ENCODE measurements around the gene ASS1. TPM values are rescaled to one million over a fixed set of nuclear protein-coding genes. Genes with fewer than 3 reads are reported as not detected.

Gene ASS1
- total RNA-seq, 1 experiment from 2014 or later = 26.2 TPM

DNA sequence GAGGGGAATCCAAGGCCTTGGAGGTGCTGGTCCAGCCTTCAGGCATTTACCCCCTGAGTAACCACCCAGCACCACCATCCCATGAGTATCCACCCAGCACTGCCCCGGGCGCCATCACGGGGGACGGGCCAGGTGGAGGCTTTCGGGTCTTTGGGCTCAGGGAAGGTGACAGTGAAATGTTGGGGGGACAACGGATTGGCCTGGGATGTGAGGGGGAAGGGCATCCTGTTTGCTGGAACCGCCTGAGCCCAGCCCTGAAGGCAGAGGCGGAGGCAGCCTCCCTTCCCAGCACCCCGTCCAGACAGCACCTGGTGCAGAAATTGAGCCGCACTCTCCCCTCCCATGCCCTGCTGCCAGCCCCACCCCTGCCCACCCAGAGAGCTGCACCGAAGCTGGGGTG, 17.0 kb downstream of the ASS1 start:
- ATAC-seq (peak; percentile 40; the same call in 1 of the 2 replicates), DNase-seq (ENCODE audit: low read depth, low spot score) (no peak)
- no peak for TF ChIP-seq POLR2AphosphoS5 (IDR thresholded peaks at IDR 0.05; ENCODE audit: low read depth, low read length)
- no peak overlapping the region for H3K4me3 ChIP-seq (ENCODE audit: low read depth in 2 of 2, low read length in 2 of 2)
- intact Hi-C loops (cut with micrococcal nuclease; ENCODE audit: unreplicated experiment) (no loop called here), in situ Hi-C loops (cut with HindIII; ENCODE audit: low pct_unique_long_range_greater_than_20kb, low sequenced_read_pairs) (no loop called here)
- H3K4me1 ChIP-seq (ENCODE audit: control insufficient read depth, insufficient read depth, low read length) = no peaks in the 10 kb centered on the region
- H3K27me3 ChIP-seq (ENCODE audit: control insufficient read depth, insufficient read depth, low read length) = no peaks in the 10 kb centered on the region
- no peaks in the 10 kb centered on the region for H3K36me3 ChIP-seq (ENCODE audit: control insufficient read depth, insufficient read depth, low read length)
- no peaks in the 10 kb centered on the region for H3K9me3 ChIP-seq (ENCODE audit: control insufficient read depth, insufficient read depth, low read depth, low read length)
- POLR2A ChIA-PET = no interaction called here
- H3K27ac ChIP-seq (ENCODE audit: low read length) = no peak overlapping the region
- CTCF ChIA-PET = interaction anchor here (0.6 kb wide), 1 partner anchor 270 kb away, joined by 3 read pairs; no protein-coding TSS in a partner anchor
- no TSS peak for BruUV-seq (replicated peaks)

DNA sequence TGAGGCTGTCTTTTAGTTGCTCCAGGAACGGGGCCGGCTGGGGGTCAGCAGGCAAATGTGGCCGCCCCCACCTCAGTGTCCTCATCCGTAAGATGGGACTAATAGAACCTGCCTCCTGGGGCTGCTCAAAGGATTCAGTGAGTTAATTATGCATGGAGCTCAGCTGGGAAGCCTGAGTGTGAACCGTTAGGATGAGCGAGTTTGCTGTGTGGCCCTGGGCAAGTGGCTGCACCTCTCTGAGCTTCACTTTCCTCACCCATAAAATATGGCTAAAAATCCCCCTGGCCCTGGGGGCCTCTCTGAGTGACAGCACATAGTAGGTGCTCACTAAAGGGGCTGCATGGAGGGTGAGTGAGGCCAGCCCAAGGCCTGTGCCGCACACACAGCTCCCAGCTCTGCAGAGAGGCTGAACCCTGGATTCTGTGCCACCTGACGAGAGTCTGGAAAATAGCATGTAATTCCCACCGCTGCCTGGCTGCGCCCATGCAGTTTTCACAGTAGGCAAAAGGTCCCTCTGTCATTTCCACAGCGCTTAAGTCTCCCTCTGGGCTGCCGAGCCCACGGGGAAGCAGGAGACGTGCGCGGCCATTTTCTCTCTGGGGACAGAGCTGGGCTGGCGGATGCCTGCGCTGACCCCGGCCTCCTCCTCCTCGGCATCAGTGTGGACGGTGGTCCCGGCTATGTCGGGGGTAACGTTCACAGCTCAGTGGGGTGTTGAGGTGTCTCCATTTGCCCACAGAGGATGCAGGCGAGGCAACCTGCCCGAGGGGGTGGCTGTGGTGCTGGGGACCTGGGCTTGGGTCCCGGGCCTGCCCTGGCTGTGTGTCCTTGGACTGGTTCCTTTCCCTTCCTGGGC, 18.2 kb downstream of the ASS1 start:
- Histone ChIP-seq H3K27ac (ENCODE audit: low read length) (no peak overlapping the region), H3K36me3 (ENCODE audit: control insufficient read depth, insufficient read depth, low read length) (no peaks in the 10 kb centered on the region), H3K4me1 (ENCODE audit: control insufficient read depth, insufficient read depth, low read length) (no peaks in the 10 kb centered on the region), H3K27me3 (ENCODE audit: control insufficient read depth, insufficient read depth, low read length) (no peaks in the 10 kb centered on the region), H3K4me3 (ENCODE audit: low read depth in 2 of 2, low read length in 2 of 2) (no peak overlapping the region), H3K9me3 (ENCODE audit: control insufficient read depth, insufficient read depth, low read depth, low read length) (no peaks in the 10 kb centered on the region)
- in situ Hi-C loops (cut with HindIII; ENCODE audit: low pct_unique_long_range_greater_than_20kb, low sequenced_read_pairs) (no loop called here), intact Hi-C loops (cut with micrococcal nuclease; ENCODE audit: unreplicated experiment) (no loop called here)
- POLR2A ChIA-PET = no interaction called here
- TF ChIP-seq, protein P1, sequence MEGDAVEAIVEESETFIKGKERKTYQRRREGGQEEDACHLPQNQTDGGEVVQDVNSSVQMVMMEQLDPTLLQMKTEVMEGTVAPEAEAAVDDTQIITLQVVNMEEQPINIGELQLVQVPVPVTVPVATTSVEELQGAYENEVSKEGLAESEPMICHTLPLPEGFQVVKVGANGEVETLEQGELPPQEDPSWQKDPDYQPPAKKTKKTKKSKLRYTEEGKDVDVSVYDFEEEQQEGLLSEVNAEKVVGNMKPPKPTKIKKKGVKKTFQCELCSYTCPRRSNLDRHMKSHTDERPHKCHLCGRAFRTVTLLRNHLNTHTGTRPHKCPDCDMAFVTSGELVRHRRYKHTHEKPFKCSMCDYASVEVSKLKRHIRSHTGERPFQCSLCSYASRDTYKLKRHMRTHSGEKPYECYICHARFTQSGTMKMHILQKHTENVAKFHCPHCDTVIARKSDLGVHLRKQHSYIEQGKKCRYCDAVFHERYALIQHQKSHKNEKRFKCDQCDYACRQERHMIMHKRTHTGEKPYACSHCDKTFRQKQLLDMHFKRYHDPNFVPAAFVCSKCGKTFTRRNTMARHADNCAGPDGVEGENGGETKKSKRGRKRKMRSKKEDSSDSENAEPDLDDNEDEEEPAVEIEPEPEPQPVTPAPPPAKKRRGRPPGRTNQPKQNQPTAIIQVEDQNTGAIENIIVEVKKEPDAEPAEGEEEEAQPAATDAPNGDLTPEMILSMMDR (IDR thresholded peaks at IDR 0.05) = no peak
- TF ChIP-seq, protein P2, sequence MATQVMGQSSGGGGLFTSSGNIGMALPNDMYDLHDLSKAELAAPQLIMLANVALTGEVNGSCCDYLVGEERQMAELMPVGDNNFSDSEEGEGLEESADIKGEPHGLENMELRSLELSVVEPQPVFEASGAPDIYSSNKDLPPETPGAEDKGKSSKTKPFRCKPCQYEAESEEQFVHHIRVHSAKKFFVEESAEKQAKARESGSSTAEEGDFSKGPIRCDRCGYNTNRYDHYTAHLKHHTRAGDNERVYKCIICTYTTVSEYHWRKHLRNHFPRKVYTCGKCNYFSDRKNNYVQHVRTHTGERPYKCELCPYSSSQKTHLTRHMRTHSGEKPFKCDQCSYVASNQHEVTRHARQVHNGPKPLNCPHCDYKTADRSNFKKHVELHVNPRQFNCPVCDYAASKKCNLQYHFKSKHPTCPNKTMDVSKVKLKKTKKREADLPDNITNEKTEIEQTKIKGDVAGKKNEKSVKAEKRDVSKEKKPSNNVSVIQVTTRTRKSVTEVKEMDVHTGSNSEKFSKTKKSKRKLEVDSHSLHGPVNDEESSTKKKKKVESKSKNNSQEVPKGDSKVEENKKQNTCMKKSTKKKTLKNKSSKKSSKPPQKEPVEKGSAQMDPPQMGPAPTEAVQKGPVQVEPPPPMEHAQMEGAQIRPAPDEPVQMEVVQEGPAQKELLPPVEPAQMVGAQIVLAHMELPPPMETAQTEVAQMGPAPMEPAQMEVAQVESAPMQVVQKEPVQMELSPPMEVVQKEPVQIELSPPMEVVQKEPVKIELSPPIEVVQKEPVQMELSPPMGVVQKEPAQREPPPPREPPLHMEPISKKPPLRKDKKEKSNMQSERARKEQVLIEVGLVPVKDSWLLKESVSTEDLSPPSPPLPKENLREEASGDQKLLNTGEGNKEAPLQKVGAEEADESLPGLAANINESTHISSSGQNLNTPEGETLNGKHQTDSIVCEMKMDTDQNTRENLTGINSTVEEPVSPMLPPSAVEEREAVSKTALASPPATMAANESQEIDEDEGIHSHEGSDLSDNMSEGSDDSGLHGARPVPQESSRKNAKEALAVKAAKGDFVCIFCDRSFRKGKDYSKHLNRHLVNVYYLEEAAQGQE (IDR thresholded peaks at IDR 0.05; ENCODE audit: insufficient read depth in 1 of 2, low read depth in 2 of 2, low read length in 1 of 2) = no peak
- TF ChIP-seq TCF7L2 (IDR thresholded peaks at IDR 0.05; ENCODE audit: low read depth, low read length) (no peak), POLR2AphosphoS5 (IDR thresholded peaks at IDR 0.05; ENCODE audit: low read depth, low read length) (no peak), SIN3A (IDR thresholded peaks at IDR 0.05; ENCODE audit: borderline replicate concordance, insufficient read depth, low read depth, low read length) (no peak)
- ATAC-seq (no peak), DNase-seq (ENCODE audit: low read depth, low spot score) (no peak)
- no TSS peak for BruUV-seq (replicated peaks)
- CTCF ChIA-PET = interaction anchor here (0.7 to 0.9 kb wide), 2 partner anchors 73 to 221 kb away, joined by 3 to 4 read pairs; no protein-coding TSS in a partner anchor
